ENCODE data around the gene LAD1.
A peak's percentile ranks its signal among the peaks of the same experiment; 100 is the strongest.

The LAD1 gene

DNA sequence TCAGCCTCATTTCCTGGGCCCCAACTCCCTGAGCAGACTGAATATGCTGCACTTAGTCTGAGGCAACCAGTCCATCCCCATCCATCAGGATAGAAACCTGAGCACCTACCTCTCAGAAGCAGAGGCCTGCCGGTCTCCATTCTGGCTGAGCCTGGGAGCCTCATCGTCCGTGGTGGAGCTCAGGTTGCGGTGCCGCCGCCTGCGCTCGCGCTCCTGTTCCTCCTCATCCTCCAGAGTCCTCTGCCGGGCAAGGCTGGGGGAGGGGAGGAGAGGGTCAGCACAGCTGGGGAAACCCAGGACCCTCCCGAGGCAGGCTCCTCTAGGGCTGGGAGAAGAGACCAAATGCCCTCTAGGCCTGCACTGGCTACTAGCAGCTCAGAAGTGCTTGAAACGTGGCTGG lies 10.1 kb downstream of the LAD1 start:
- DNase-seq, result no peak

DNA sequence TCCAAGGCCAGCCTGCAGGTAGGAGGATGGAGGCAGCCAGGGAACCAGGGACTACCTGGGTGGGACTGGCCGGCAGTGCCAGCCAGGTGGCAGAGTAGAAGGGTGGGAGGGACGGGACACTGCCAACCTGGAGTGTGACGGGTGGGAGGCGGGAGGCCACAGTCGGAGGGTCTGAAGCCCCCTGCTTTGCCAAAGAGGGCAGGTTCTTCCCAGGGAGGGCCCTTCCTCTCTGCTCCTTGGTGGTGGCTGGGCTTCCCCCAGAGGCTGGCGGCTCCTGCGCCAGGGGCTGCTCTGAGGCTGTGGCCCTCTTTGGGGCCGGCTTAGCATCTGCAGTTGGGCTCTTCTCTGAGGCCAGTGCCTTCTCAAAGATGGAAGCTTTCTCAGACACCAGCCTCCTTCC lies 12.9 kb downstream of the LAD1 start:
- DNase-seq, result no peak

DNA sequence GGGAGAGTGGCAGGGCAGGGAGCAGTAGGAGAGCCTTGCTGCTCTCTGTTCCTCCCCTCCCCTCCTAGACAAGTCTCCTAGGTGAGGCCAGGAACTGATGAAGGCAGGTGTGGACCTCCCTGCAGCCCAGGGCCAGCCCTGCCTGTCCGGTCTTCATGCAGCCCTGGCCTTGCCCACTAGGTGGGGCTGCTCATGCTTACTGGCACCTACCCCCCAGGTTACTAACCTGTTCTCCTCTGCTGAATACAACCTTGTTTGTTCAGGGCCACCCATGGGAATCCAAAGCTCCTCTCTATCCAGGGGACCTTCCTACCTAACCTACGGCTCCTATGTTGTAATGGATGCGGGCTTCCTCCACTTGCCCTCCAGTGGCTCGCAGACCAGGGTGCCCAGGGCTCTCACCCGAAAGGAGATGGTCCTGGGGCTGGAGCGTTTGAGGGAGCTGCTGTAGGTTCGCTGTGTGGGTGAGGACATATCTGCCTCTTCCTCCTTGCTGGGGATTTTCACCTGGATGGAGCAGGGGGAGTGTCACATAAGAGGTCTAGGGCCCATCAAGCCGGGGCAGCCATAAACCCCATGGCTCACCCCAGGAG lies 13.7 kb downstream of the LAD1 start:
- peak; percentile 51 for DNase-seq

DNA sequence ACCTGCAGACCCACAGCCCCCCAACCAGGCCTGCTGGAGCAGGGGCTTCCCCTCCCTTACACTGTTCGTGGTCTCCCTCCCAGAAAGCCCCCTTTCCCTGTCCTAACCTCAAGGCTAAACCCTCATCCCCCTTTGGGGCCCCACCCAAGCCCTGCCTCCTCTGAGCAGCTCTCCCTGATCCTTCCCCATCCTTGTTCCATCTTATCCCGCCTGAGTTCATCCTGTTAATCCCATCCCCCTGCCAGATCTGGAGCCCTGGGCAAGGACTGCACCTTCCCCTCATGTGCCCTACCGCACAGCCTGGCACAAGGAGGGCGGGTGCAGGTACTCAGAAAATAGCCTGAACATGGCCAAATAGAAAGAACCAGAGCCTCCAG lies 14.7 kb downstream of the LAD1 start:
- DNase-seq, result no peak

DNA sequence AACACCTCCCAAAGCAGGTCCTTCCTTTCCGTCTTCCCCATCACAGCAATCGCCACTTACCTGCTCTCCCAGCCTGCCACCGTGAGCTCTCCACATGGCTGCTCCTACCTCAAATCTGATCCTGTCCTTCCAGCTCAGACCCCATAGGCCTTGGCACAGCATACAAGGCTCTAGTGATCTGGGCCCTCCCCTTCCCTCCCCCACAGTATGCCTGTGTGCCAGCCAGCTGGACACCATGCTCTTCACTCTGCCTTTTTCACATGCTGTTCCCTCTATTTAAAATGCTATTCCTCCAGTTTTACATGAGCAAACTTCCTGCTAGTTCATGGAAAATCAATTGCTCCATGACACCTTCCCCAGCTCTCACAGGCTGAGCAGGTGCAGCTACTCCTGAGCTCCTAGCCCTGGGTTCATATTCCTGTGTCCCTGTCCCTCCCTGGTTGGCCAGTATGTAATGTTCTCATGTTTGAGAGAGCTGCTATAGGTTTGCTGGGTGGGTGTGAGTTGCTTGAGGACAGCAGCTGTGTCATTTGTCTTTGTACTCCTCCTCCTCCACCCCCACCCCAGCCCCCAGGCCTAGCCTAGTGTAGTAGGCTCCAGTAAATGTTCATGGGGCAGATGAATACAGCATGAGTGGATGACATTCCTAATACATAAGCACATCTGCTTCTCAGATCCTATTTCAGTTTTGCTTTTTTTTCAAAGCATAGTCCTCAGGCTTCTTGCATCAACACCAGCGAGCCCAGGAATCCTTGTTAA lies 15.3 kb downstream of the LAD1 start:
- peak; percentile 58 for DNase-seq

DNA sequence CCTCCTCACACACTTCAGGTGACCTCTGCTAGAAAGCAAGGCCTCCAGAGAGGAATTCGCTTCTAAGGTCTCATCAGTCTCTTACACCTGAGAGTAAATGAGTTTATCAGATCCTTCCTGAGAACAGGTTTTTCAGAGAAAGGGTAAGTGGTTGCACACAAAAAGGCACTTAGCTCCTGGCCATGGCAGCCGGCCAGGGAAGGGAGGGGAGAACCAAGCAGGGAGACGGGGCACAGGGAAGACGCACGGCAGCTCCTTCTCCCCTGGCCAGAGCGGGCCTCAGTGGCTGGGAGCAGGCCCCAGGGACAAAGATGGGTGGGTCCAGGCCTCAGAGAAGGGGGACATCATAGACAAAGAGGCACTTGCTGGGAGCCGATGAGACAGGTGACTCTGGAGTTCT lies 18.0 kb downstream of the LAD1 start:
- peak; percentile 43 for DNase-seq

DNA sequence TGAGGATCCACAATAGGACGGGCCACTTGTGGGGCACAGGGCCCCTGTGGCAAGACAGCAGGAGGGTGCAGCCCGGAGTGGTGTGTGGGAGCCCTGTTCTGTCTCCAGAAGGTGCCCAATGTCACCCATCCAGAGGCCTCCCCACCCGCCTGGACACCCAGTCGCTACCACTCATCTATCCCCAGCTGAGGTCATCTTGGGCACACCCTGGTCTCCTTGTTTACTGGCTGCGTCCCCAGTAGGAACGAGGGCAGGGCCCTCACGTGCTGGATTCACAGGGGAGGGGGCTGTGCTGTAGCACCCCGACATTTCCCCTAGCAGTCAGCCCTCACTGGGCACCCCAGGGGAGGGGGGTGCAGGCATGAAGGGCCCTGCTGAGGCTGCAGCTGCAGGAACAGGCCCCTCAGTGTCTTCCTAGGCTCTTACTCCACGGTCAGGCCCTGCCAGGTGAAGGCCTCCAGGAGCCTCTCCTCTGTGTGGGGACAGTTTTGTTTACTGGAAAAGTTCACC lies 19.3 kb downstream of the LAD1 start:
- DNase-seq, result no peak

DNA sequence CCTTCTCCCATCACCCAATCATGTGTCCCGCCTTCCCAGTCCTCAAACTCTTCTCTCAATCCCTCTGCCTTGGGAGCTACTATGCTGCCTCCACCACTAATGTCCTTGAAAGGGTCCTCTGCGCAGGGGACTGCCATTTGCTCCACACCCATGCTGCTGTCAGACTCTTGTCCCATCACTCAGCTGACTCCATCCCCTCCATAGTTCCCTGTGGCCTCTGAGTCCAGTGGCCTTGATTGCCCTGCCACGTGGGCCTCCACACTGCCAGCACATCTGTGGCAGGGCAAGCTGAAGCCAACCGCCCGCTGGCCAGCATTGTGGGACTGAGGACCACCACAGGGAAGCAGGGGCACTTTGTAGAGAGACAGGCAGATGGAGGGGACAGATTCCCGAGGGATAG lies 20.3 kb downstream of the LAD1 start:
- DNase-seq, result no peak

DNA sequence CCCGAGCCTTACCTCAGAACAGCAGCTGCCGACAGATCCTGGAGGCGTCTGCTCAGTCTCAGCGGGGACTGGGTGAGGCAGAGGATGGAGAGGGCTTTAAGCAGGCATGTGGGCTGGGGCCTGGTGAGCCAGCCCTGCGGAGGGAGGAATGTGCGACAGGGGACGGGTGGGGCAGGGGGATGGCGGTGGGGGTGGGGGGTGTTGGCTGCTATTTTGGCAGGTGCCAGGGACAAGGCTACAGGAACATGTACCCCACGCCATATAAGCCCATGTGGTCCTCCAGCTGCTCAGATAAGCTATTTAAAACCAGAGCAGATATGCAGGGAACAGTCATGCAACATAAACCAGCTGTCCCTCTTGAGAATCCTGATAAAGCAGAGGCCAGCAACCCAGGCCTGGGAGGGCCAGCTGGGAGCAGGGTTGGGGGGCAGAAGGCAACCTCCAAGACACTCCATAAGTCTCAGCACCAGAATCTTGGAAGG lies 21.5 kb downstream of the LAD1 start, which contains the start of gene TNNT2:
TSS of gene TNNT2 (minus strand) at position 70 of the 482 bp plus-strand sequence. CDS start 4,426 bp downstream, outside the sequence.
- no peak for DNase-seq

DNA sequence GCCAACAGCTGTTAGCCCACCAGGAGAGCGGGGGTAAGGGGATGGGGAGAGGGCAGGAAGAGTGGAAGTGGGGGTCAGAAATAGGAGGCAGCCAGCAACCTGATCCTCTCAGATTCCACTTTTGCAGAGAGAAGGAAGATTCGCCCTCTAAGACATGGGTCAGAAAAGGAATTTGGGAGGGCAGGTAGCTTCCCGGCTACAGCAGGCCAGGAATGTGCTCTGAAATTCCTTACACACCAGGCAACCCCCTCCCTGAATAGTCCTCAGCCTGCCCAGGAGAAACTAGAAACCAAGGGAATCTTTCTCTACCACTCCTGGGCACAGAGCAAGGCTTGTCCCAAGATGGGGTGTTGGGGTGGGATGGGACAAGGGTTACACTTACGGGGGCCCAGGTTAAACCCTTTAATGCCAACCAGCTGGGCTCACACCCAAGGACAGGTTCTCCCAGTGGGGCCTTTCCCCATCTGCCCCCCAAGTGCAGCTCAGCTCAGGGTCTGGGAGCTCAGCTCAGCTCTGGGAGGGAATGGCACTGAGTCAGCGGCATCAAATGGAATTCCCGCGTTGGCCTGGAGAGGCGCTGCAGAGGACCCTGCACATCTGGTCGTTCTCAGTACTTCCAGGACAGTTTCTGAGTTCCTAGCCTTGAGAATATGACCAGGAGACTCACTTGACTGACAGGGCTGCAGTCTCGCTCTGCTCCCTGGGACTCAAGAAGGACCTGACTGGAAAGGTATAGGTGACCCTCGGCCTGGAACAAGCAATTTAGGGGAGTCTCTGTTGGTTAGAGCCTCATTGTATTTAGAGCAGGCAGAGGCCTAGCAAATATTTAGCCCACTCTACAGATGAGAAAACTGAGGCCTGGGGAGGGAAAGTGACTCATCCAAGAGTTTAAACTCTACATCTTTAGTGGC lies 22.4 kb downstream of the LAD1 start:
- DNase-seq, result no peak

DNA sequence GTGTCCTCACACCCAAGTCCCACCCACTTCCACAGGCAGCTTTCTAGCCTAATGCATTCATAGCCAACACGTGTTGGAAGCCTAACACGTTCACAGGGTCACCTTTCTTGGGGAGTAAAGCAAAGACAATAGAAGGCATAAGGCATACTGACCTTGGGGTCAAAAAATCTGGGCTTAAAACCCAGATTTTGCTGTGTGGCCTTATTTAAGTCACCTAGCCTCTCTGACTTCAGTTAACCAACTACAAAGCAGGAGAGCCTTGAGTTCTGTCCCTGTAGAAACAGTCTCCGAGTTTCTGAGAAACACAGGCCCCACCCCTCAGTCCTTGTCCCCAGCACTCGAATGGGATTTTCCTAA lies 23.0 kb downstream of the LAD1 start:
- DNase-seq, result no peak

DNA sequence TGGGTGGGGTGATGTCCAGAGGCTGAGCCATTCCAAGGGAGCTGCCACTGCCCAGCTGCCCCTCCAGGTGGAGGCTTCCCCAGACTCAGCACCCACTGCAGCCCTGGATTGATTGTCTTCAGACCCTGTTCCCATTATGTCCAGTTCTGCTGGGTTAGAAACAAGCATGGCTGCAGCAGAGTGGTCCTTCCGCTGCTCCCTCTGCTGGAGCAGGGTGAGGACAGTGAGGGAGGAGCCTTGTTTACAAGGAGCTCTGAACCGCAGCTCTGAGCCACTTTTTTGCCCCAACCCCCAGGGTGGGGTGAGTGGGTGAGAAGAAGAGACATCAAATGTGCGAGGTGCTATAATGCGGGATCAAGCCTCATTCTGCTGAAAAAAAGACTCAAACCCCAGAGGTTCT lies 24.0 kb downstream of the LAD1 start:
- DNase-seq, result no peak

DNA sequence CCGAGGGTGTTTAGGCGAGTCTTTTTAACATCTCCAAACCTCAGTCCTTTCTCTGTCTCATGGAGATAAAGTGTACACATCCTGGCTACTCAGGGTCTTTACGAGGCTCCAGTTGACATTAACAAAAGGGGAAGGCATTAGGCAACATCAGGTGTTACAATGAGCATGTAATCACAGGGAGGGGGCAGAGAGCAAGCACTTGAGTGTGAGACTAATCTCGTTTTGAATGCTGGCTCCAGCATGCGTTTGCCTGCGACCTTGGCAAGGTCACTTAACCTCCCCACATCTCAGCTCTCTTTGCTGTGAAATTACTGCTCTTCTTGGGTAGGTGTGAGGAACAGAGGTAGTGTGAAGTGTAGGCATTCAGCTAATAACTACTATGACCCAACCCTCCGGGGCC lies 24.8 kb downstream of the LAD1 start:
- peak; percentile 41 for DNase-seq

DNA sequence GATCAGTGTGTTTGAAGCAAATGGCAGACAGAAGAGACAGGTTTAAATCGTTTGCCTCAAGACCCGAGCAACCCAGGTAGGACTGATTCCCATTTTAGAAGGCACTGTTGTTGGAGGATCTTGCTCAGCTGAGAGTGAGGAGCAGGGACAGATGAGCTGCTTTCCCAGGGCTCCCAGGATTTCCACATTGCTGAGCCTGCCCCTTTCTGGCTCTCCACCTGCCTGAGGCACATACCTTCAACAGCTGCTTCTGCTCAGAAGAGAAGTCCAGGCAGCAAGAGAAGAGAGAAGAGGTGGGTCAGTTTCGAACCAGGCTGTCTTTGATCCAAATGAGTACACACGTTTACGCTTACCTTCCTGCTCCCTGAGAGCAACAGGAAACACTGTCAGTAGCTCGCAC lies 27.3 kb downstream of the LAD1 start:
- DNase-seq, result no peak

DNA sequence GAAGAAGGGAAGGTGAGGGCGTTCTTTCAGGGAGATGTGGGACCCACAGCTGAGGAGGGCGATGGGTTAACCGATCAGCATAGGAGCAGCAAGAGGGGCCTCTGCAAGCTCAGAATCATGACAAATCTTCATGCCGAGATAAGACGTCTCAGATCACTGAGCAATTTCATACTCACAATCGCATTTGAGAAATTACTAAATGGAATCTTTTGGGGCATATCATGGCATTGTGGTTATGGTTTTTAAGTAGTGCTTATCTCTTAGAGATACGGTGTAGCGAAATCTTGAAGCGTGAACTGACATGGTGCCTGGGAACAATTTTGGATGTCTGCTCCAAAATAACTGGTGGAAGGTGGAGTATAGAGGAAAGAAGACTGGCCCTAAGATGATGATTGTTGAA lies 27.8 kb downstream of the LAD1 start:
- DNase-seq, result no peak

DNA sequence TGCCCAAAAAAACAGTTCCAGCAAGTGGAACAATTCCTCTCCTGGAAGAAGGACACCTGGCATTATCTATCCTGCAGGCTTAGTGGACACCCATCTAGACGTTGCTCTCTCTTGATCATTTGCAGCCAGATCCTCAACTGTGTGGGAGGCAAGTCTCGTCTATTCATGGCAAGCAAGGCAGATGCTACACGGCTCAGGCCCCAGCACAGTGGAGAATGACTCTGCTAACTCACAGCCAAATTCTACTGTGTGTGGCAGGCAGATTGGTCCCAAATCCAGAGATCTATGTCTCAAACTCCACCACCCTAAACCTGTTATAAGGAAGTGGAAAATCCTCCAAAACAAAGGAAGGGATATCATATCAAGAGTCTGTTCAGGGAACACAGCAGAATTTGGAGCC lies 28.6 kb downstream of the LAD1 start:
- DNase-seq, result no peak

DNA sequence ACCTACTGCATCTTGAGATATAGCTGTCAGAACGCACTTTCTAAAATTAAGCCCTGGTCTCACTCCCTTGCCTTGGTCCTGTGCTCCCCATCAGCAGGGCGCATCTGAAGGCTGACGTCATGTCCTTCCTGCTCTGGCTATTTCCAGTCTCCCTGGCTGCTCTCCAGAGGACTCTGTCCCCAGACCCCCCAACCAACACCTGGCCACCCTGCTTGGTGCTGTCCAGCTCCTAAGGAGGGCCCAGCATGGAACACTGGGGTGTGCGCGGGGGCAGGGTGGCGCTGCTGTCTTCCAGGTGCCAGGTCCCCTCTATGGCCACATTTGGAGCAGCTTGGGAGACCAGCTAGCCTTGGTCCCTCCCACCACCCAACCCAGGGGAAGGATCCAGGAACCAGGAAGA lies 29.9 kb downstream of the LAD1 start:
- DNase-seq, result no peak

DNA sequence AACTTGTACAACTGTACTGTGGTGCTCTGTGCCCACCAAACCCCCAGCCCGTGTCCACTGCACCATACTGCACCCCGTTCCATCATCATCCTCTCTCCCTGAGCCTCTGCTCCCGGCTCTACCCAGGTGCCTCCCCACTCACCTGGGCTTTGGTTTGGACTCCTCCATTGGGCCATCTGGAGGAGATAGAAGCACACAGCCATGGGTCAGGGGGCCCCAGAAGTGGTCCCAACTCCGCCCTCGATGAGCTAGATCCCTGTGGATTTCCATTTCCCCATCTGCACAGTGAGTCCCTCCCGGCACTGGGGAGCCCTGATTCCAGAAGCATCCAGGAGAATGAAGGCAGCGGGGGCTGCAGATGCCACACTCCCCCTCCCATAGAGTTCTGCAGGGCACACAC lies 32.4 kb downstream of the LAD1 start:
- no peak for DNase-seq

DNA sequence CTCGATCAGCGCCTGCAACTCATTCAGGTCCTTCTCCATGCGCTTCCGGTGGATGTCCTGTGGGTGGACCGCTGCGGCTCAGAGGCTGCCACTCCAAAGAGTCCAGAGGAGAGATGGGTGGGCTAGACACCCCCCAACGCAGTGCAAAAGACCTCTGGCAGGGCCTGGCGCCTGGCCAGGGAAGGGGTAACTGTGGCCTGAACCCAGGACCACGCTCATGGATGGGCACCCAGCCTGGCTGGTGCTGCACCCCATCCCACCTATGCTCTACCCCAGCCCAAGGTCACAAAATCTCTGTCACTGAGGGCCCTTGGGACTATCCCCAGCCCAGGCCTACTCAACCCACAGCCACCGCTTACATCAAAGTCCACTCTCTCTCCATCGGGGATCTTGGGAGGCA lies 33.9 kb downstream of the LAD1 start:
- no peak for DNase-seq

DNA sequence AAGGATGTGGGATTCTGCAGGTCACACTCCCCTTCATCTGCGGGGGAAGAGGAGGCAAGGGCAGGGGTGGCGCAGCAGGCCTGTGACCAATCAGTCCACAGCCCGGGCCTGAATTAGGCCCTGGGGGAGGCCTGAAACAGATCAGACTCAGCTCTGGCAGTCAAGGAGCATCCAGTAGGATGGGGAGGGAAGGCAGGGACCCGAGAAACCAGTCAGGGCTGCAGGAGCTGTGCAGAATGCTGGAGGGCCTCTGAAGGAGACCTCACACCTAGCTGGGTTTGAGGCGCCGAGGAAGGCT lies 34.4 kb downstream of the LAD1 start:
- no peak for DNase-seq

DNA sequence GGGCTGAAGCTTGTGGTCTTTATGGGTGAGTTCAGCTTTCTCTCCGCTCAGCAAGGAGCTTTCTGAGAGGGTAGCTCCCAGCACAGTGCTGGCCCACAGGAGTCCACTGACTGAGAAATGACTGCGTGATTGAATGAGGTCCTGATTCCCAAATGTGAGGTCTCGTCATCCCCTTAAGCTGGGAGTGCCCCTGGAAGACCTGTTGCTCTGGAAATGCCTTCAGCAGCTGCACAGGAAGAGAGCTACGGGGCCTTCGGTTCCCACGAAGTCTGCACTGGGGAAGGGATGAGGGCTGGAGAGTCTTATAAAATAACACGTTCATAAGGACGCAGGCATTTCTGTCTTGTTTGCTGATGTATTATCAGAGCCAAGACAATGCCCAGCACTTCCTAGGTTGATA lies 35.7 kb downstream of the LAD1 start:
- DNase-seq, result no peak

DNA sequence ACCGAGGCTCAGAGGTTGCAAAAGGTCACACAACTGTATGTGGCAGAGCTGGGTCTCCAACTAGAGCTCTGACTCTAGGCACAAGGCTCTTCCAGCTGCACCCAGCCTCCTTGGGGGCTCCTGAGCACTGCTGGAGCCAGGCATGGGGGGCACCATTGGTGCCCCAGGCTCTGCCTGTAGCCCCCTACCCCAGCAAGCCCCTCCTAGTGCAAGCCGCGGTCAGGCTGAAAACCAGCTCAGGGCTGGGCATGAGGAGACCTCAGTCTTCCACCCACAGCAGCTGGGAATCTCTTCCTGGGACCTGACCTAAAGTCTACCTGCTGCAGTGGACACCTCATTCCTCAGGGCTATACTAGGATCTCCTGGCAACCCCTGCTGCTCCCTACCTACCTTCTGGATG lies 36.2 kb downstream of the LAD1 start:
- DNase-seq, result no peak

DNA sequence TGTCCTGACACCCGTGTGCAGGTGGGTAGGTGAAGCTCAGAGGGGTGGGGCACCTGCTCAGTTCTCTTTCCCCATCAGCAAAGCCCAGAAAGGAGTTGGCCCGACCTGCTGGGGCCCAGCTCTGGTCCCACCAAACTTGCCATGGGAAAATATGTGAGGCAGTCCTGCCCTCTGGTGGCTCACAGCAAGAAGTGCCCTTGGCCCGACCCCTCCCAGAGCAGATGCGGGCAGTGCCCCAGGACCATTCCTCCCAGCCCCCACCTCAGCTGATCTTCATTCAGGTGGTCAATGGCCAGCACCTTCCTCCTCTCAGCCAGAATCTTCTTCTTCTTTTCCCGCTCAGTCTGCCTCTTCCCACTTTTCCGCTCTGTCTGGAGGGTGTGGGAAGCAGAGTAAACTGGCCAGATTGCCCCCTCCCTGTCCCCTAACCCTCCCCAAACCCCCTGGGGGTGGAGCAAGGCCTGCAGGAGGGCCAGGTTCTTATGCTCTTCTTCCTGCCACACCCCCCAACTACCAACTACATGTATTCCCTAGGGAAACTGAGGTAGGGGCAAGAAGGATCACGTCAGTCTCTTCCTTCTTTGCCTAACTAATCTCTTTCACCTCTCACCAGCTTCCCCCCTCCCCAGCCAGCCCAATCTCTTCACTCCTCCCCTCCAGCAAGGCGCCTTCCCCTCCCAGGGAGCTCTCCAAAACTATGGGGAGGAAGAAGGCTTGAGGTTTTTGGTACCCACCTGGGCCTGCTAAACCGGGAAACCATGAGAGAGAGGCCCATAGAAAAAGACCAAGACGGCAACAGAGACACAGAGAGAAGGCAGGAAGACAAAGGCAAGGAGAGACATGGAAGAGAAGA lies 37.2 kb downstream of the LAD1 start:
- DNase-seq, result peak; percentile 10

Measured in NCI-H774 (cell line).